Measurements from ENCODE around the gene LOXL1. TPM values are rescaled to one million over a fixed set of nuclear protein-coding genes. Genes with fewer than 3 reads are reported as not detected.

The LOXL1 gene
- total RNA-seq, 1 donor from 2014 or later: 7.8 TPM

DNA sequence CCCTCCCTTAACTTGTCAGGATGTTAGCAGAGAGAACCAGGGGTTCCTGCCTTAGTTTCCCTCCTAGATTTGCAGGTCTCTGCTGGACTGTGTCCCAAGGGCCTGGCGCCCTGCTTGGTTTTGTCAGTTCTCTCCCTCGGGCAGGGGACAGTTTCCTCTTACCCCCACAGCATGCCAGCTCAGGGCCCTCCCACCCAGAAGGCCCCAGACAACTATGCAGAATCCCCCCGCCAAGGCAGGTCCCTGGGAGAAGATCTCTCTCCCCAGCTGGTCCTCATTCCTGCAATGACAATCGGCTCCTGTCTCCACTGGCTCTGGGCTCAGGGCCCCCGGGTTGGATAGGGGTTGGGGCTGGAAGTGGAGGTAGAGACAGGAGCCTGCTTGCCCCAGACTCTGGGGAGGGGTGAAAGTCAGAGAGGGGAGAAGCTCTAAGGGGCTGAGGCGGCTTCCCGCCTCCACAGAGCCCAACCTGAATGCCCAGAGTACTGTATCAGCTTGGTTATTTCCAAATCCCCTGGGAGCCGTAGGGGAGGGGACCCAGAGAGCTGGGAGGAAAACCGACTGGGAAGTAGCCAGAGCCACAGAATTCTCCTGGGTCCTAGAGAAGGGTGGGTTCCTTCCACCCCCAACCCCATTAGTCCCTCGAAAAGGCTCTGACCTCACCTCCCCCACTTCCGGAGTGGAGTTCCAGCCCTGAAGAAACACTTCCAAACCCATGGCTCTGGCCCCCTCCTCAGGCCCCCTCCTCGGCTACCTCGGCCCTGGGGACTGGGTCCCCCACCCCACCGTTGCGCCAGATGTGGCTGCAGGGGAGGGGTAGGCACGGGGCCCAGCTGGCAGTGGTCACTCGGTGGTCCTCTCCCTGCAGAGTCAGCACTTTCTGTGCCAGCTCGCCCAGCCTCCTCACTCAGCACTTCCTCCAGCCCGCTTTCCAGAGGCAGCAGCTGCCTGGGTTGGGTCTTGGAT, 3.8 kb upstream of the LOXL1 start:
- Histone ChIP-seq H3K4me3 (ENCODE audit: low read length in 3 of 3) (no peak overlapping the region), H3K27ac (ENCODE audit: low read depth, low read length) (peak overlapping the region; percentile 71), H3K9me3 (ENCODE audit: control insufficient read depth in 3 of 3, low read length in 3 of 3) (no peaks in the 10 kb centered on the region), H3K27me3 (ENCODE audit: control insufficient read depth in 3 of 3, insufficient read depth in 3 of 3, low read length in 3 of 3) (no peaks in the 10 kb centered on the region), H3K36me3 (ENCODE audit: control insufficient read depth in 3 of 3, insufficient read depth in 3 of 3, low read length in 3 of 3) (no peaks in the 10 kb centered on the region), H3K9ac (ENCODE audit: low read depth in 1 of 3, low read length in 3 of 3) (peak overlapping the region in 1 of 3 donors; percentile 16), H3K4me1 (ENCODE audit: control insufficient read depth in 3 of 3, insufficient read depth in 3 of 3, low read length in 3 of 3) (peaks cover 42 to 60% (median 43%) of the 10 kb centered on the region in 3 donors)

DNA sequence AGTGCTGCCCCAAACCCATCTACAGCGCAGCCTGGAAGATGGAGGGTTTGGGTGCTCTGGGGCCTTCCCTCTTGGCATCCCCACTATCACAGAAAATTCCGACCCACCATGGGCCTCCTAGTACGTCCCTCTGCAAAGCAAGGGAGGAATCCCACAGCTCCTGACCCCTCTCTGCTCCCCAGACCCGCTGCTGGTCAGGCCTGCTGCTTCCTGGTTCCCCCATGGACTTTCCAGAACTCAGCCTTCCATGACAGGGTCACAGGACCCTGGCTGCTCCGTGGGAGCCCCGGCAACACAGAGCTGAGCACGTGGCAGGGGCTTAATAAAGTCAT, 3.1 kb upstream of the LOXL1 start:
- H3K4me3 ChIP-seq (ENCODE audit: low read length in 3 of 3): no peak overlapping the region
- peaks cover 43 to 63% (median 46%) of the 10 kb centered on the region in 3 donors for H3K4me1 ChIP-seq (ENCODE audit: control insufficient read depth in 3 of 3, insufficient read depth in 3 of 3, low read length in 3 of 3)

DNA sequence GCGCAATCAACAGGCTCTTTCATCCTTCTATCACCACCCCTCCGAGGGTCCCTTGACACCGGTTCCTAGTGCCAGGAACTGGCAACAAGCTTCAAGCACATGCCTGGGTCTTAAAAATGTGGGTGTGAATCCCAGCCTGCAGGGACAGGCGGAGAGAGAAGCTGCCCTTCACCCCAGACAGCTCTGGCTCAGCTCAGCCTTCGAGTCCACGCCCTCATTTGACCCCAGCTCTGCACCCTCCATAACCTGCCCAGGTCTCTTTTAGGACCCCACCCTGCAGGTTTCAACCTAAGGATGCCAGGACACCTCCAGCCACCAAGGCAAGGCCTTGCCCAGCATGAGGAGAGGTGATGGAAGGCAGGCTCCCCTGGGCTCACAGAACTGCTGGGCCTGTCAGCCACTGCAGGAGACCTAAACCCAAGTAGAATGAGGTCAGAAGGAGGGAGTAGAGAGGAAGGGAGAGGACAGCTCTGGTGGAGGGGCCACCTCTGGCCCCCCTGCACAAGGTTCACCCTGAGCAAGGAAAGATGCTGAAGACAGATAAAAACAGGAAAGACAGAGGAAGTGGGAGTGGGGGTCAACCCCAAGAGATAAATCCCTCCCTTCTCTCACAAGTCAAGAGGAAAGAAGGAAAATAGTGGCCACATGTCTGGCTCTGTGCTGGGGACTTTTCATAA, 2.6 kb upstream of the LOXL1 start:
- H3K4me3 ChIP-seq (ENCODE audit: low read length in 3 of 3): no peak overlapping the region
- H3K27me3 ChIP-seq (ENCODE audit: control insufficient read depth in 3 of 3, insufficient read depth in 3 of 3, low read length in 3 of 3): peaks cover 0 to 5% (median 4%) of the 10 kb centered on the region in 3 donors
- no peaks in the 10 kb centered on the region for H3K9me3 ChIP-seq (ENCODE audit: control insufficient read depth in 3 of 3, low read length in 3 of 3)
- peaks cover 45 to 65% (median 49%) of the 10 kb centered on the region in 3 donors for H3K4me1 ChIP-seq (ENCODE audit: control insufficient read depth in 3 of 3, insufficient read depth in 3 of 3, low read length in 3 of 3)
- H3K36me3 ChIP-seq (ENCODE audit: control insufficient read depth in 3 of 3, insufficient read depth in 3 of 3, low read length in 3 of 3): no peaks in the 10 kb centered on the region
- H3K27ac ChIP-seq (ENCODE audit: low read depth, low read length): peak overlapping the region; percentile 71
- H3K9ac ChIP-seq (ENCODE audit: low read depth in 1 of 3, low read length in 3 of 3): peak overlapping the region in 2 of 3 donors; percentile 14 to 57

More for the DNA sequence above, 3.1 kb upstream of the LOXL1 start:
- Histone ChIP-seq H3K9me3 (ENCODE audit: control insufficient read depth in 3 of 3, low read length in 3 of 3) (no peaks in the 10 kb centered on the region), H3K9ac (ENCODE audit: low read depth in 1 of 3, low read length in 3 of 3) (peak overlapping the region in 1 of 3 donors; percentile 57), H3K36me3 (ENCODE audit: control insufficient read depth in 3 of 3, insufficient read depth in 3 of 3, low read length in 3 of 3) (no peaks in the 10 kb centered on the region), H3K27me3 (ENCODE audit: control insufficient read depth in 3 of 3, insufficient read depth in 3 of 3, low read length in 3 of 3) (peaks cover 0 to 3% (median 3%) of the 10 kb centered on the region in 3 donors), H3K27ac (ENCODE audit: low read depth, low read length) (peak overlapping the region; percentile 71)

DNA sequence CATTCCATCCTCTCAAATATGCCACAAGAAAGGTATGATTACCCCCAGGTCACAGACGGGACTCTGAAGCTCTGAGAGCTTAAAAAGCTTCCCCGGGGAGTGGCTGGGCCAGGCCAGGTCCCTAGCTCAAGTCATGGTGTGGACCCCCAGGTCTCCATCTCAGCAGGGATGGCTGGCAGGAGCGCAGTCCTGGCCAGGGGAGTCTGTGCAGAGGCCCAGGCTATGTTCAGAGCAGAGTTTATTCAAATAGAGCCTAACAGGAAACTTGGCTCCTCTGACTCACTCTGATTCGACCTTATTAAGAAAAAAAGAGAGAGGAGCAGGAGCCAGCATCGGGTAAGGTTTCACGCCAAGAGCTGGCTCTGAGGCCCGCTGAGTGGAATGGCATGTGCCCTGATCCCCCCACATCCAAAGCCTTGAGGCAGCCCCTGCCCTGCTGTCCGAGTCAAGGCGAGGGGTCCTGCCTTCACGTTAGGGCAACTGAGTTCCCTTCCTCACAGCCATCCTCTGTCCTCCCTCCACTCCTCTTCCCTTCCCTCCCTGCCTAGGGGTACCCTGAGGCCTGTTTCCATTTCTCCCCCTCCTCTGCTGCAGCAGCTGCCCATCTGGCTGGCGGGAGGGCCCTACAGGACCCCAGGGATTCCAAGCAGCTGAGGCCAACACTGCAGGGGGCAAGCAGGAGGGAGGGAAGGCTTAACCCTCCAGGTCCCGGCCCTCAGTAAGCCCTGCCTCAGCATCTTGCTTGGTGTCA, 1.9 kb upstream of the LOXL1 start:
- H3K9me3 ChIP-seq (ENCODE audit: control insufficient read depth in 3 of 3, low read length in 3 of 3): no peaks in the 10 kb centered on the region
- peaks cover 51 to 71% (median 56%) of the 10 kb centered on the region in 3 donors for H3K4me1 ChIP-seq (ENCODE audit: control insufficient read depth in 3 of 3, insufficient read depth in 3 of 3, low read length in 3 of 3)
- H3K9ac ChIP-seq (ENCODE audit: low read depth in 1 of 3, low read length in 3 of 3): peak overlapping the region in 1 of 3 donors; percentile 50

DNA sequence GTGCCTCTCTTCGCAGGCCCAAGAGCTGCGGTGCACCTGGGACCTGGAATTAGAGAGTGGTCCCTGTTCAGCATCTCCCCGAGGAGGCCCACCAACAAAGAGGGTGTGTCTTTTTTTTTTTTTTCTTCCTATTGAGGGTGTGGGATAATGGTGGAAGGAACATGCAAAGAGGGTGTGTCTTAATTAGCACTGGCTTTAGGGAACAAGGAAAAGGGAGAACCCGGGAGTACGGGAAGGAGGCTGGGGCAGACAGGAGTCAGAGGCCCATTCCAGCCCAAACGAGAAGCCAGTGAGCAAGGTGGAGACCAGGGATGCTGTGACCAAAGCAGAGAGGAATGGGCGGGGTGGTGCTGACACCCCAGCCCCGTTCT, 429 bp upstream of the LOXL1 start:
- H3K9me3 ChIP-seq (ENCODE audit: control insufficient read depth in 3 of 3, low read length in 3 of 3): no peaks in the 10 kb centered on the region
- H3K27ac ChIP-seq (ENCODE audit: low read depth, low read length): peak overlapping the region; percentile 85
- peak overlapping the region; percentile 48 to 65 (median 49) for H3K4me3 ChIP-seq (ENCODE audit: low read length in 3 of 3)
- H3K9ac ChIP-seq (ENCODE audit: low read depth in 1 of 3, low read length in 3 of 3): peak overlapping the region in 2 of 3 donors; percentile 72 to 84
- peaks cover 8 to 16% (median 12%) of the 10 kb centered on the region in 3 donors for H3K27me3 ChIP-seq (ENCODE audit: control insufficient read depth in 3 of 3, insufficient read depth in 3 of 3, low read length in 3 of 3)
- H3K4me1 ChIP-seq (ENCODE audit: control insufficient read depth in 3 of 3, insufficient read depth in 3 of 3, low read length in 3 of 3): peaks cover 64 to 82% (median 64%) of the 10 kb centered on the region in 3 donors
- peaks cover 0 to 2% (median 0%) of the 10 kb centered on the region in 3 donors for H3K36me3 ChIP-seq (ENCODE audit: control insufficient read depth in 3 of 3, insufficient read depth in 3 of 3, low read length in 3 of 3)

More for the DNA sequence above, 1.9 kb upstream of the LOXL1 start:
- Histone ChIP-seq H3K27me3 (ENCODE audit: control insufficient read depth in 3 of 3, insufficient read depth in 3 of 3, low read length in 3 of 3) (peaks cover 6 to 9% (median 8%) of the 10 kb centered on the region in 3 donors), H3K27ac (ENCODE audit: low read depth, low read length) (peak overlapping the region; percentile 71), H3K4me3 (ENCODE audit: low read length in 3 of 3) (no peak overlapping the region), H3K36me3 (ENCODE audit: control insufficient read depth in 3 of 3, insufficient read depth in 3 of 3, low read length in 3 of 3) (no peaks in the 10 kb centered on the region)

DNA sequence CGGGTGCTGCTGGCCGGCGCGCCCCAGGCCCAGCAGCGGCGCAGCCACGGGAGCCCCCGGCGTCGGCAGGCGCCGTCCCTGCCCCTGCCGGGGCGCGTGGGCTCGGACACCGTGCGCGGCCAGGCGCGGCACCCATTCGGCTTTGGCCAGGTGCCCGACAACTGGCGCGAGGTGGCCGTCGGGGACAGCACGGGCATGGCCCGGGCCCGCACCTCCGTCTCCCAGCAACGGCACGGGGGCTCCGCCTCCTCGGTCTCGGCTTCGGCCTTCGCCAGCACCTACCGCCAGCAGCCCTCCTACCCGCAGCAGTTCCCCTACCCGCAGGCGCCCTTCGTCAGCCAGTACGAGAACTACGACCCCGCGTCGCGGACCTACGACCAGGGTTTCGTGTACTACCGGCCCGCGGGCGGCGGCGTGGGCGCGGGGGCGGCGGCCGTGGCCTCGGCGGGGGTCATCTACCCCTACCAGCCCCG, 777 bp downstream of the LOXL1 start:
- Histone ChIP-seq H3K9me3 (ENCODE audit: control insufficient read depth in 3 of 3, low read length in 3 of 3) (no peaks in the 10 kb centered on the region), H3K36me3 (ENCODE audit: control insufficient read depth in 3 of 3, insufficient read depth in 3 of 3, low read length in 3 of 3) (peaks cover 0 to 7% (median 0%) of the 10 kb centered on the region in 3 donors), H3K4me1 (ENCODE audit: control insufficient read depth in 3 of 3, insufficient read depth in 3 of 3, low read length in 3 of 3) (peaks cover 63 to 74% (median 68%) of the 10 kb centered on the region in 3 donors), H3K27ac (ENCODE audit: low read depth, low read length) (peak overlapping the region; percentile 85), H3K9ac (ENCODE audit: low read depth in 1 of 3, low read length in 3 of 3) (peak overlapping the region in 2 of 3 donors; percentile 53 to 84), H3K27me3 (ENCODE audit: control insufficient read depth in 3 of 3, insufficient read depth in 3 of 3, low read length in 3 of 3) (peaks cover 8 to 16% (median 12%) of the 10 kb centered on the region in 3 donors), H3K4me3 (ENCODE audit: low read length in 3 of 3) (peak overlapping the region; percentile 51 to 73 (median 65))

DNA sequence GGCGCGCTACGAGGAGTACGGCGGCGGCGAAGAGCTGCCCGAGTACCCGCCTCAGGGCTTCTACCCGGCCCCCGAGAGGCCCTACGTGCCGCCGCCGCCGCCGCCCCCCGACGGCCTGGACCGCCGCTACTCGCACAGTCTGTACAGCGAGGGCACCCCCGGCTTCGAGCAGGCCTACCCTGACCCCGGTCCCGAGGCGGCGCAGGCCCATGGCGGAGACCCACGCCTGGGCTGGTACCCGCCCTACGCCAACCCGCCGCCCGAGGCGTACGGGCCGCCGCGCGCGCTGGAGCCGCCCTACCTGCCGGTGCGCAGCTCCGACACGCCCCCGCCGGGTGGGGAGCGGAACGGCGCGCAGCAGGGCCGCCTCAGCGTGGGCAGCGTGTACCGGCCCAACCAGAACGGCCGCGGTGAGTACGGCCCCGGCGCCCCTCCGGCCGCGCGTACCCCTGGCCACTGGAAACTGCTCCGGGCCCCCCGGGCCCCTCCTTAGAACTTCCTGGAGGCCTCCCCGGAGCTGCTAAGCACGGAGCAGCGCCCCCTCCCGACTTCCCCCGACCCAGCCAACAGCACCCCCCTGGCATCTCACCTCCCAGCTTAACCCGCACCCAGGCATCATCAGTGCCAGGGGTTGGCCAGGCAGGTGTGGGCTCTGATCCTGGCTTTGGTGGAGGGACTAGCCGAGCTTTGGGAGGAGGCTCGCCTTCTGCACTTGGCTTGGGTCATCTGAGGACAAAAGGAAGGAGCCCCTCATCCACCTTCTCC, 1.4 kb downstream of the LOXL1 start:
- Histone ChIP-seq H3K9ac (ENCODE audit: low read depth in 1 of 3, low read length in 3 of 3) (peak overlapping the region in 2 of 3 donors; percentile 53 to 84), H3K9me3 (ENCODE audit: control insufficient read depth in 3 of 3, low read length in 3 of 3) (no peaks in the 10 kb centered on the region), H3K4me3 (ENCODE audit: low read length in 3 of 3) (peak overlapping the region; percentile 65 to 73 (median 69)), H3K27me3 (ENCODE audit: control insufficient read depth in 3 of 3, insufficient read depth in 3 of 3, low read length in 3 of 3) (peaks cover 8 to 16% (median 12%) of the 10 kb centered on the region in 3 donors), H3K4me1 (ENCODE audit: control insufficient read depth in 3 of 3, insufficient read depth in 3 of 3, low read length in 3 of 3) (peaks cover 57 to 68% (median 62%) of the 10 kb centered on the region in 3 donors), H3K27ac (ENCODE audit: low read depth, low read length) (peak overlapping the region; percentile 85), H3K36me3 (ENCODE audit: control insufficient read depth in 3 of 3, insufficient read depth in 3 of 3, low read length in 3 of 3) (peaks cover 0 to 7% (median 0%) of the 10 kb centered on the region in 3 donors)

DNA sequence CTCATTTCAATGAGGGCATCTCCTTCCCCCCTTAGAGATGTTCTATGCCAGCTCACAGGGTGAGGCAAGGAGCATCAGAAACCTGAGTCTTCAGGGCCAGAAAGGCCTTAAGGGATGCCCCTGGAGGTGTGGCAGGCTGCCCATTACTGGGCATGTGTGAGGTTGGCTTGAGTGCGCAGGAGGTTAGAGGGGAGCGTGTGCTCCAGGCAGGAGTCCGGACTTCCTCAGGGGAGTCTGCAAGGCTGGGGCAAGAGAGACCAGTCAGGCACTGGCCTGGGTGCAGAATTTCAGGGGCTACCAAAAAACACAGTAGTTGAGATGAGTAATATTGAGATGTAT, 1.9 kb downstream of the LOXL1 start:
- Histone ChIP-seq H3K27me3 (ENCODE audit: control insufficient read depth in 3 of 3, insufficient read depth in 3 of 3, low read length in 3 of 3) (peaks cover 8 to 16% (median 12%) of the 10 kb centered on the region in 3 donors), H3K27ac (ENCODE audit: low read depth, low read length) (peak overlapping the region; percentile 85), H3K4me3 (ENCODE audit: low read length in 3 of 3) (peak overlapping the region; percentile 65 to 73 (median 69)), H3K4me1 (ENCODE audit: control insufficient read depth in 3 of 3, insufficient read depth in 3 of 3, low read length in 3 of 3) (peaks cover 52 to 63% (median 56%) of the 10 kb centered on the region in 3 donors), H3K9me3 (ENCODE audit: control insufficient read depth in 3 of 3, low read length in 3 of 3) (no peaks in the 10 kb centered on the region), H3K9ac (ENCODE audit: low read depth in 1 of 3, low read length in 3 of 3) (peak overlapping the region in 2 of 3 donors; percentile 50 to 84), H3K36me3 (ENCODE audit: control insufficient read depth in 3 of 3, insufficient read depth in 3 of 3, low read length in 3 of 3) (peaks cover 0 to 7% (median 0%) of the 10 kb centered on the region in 3 donors)

Data from skeletal muscle tissue (tissue), 4 donors.